Anterior cingulate cortex (tissue), 58 donors: Measurements from ENCODE around the gene CRYAB.
"Not testable (repeated sequence)": the region's sequence is repeated elsewhere in the genome, so short reads cannot be mapped to it uniquely, and the experiment has no call there.

Experiments used
- DNase-seq, 58 donors: peaks; one replicate each; lab custom pipeline; 2025; lab: John Stamatoyannopoulos, UW

CRYAB gene

GRCh38 chr11:111934306-111934705 lies 22.7 kb upstream of the CRYAB start:
- no peak for DNase-seq

GRCh38 chr11:111933872-111934271 lies 22.3 kb upstream of the CRYAB start:
- DNase-seq, result no peak

- not testable (repeated sequence) for DNase-seq
These were observed 21.6 kb upstream of the CRYAB start for GRCh38 chr11:111933176-111933575.

GRCh38 chr11:111932611-111932950 lies 21.0 kb upstream of the CRYAB start:
- peak in 2 of 58 donors; percentile 10 to 21 for DNase-seq

GRCh38 chr11:111930472-111930871 lies 18.9 kb upstream of the CRYAB start:
- no peak for DNase-seq

- DNase-seq, result peak; percentile 71 to 100 (median 98)
These were observed 15.2 kb upstream of the CRYAB start for GRCh38 chr11:111926505-111927391.

GRCh38 chr11:111925953-111926352 lies 14.4 kb upstream of the CRYAB start:
- DNase-seq, result no peak

- no peak for DNase-seq
These were observed 12.4 kb upstream of the CRYAB start for GRCh38 chr11:111923951-111924350.

- DNase-seq, result no peak
These were observed 11.8 kb upstream of the CRYAB start for GRCh38 chr11:111923351-111923788.

GRCh38 chr11:111922803-111923202 lies 11.2 kb upstream of the CRYAB start:
- peak in 1 of 58 donors; percentile 10 for DNase-seq

- no peak for DNase-seq
These were observed 10.1 kb upstream of the CRYAB start for GRCh38 chr11:111921541-111922230.

- DNase-seq, result no peak
These were observed 9.3 kb upstream of the CRYAB start for GRCh38 chr11:111920908-111921307.

GRCh38 chr11:111918390-111919256 lies 7.1 kb upstream of the CRYAB start, which contains the start of gene C11orf52:
C11orf52 (plus strand) TSS chr11:111918913; CDS start chr11:111918973, 60 bp downstream.
- no peak for DNase-seq

GRCh38 chr11:111917788-111918187 lies 6.2 kb upstream of the CRYAB start:
- no peak for DNase-seq

GRCh38 chr11:111917312-111917711 lies 5.7 kb upstream of the CRYAB start:
- no peak for DNase-seq

- no peak for DNase-seq
These were observed 5.2 kb upstream of the CRYAB start for GRCh38 chr11:111916768-111917167.

- DNase-seq, result peak in 45 of 58 donors; percentile 17 to 89 (median 62)
These were observed 2.4 kb upstream of the CRYAB start for GRCh38 chr11:111913997-111914396.

- DNase-seq, result peak in 11 of 58 donors; percentile 10 to 68 (median 48)
These were observed 1.7 kb upstream of the CRYAB start for GRCh38 chr11:111913031-111913861.

- DNase-seq, result peak in 11 of 58 donors; percentile 30 to 68 (median 56)
These were observed 965 bp upstream of the CRYAB start, which contains the start of gene HSPB2 for GRCh38 chr11:111912535-111912934. HSPB2 (plus strand) TSS chr11:111912734; CDS start chr11:111912830, 96 bp downstream.
